LNCaP clone FGC (cell line): Measurements from ENCODE around the gene SNX32.

ENCODE experiments used
- DNase-seq: peaks from one replicate; pipeline ENCODE4 v3.0.0-alpha.2; 2011; ENCODE audit warnings: low read depth
- H3K4me3 ChIP-seq: 2 replicates; pipeline ENCODE4 v1.5.1; 2011; ENCODE audit warnings: mild to moderate bottlenecking, low read depth, low read length, control low read depth
- CTCF ChIP-seq: IDR thresholded peaks from 2 replicates; pipeline ENCODE4 v1.5.1; 2012; ENCODE audit warnings: mild to moderate bottlenecking; ENCODE audit not compliant: control insufficient read depth, insufficient read depth; ENCODE audit errors: extremely low read depth

The SNX32 gene

GRCh38 chr11:65850217-65851082, 16.7 kb downstream of the SNX32 start:
- H3K4me3 ChIP-seq: no peak overlapping the region
- no peak for DNase-seq
- TF ChIP-seq CTCF: no peak

- DNase-seq: no peak
- H3K4me3 ChIP-seq: no peak overlapping the region
- no peak for TF ChIP-seq CTCF
Observed at GRCh38 chr11:65851083-65851579, 17.4 kb downstream of the SNX32 start.

GRCh38 chr11:65851811-65852507, 18.2 kb downstream of the SNX32 start:
- no peak for DNase-seq
- no peak overlapping the region for H3K4me3 ChIP-seq
- TF ChIP-seq CTCF: no peak

- H3K4me3 ChIP-seq: no peak overlapping the region
- DNase-seq: no peak
- TF ChIP-seq CTCF: no peak
Observed at GRCh38 chr11:65852508-65853245, 18.9 kb downstream of the SNX32 start.

GRCh38 chr11:65853246-65853979, 19.6 kb downstream of the SNX32 start:
- DNase-seq: no peak
- H3K4me3 ChIP-seq: no peak overlapping the region
- no peak for TF ChIP-seq CTCF

- no peak overlapping the region for H3K4me3 ChIP-seq
- TF ChIP-seq CTCF: no peak
- no peak for DNase-seq
Observed at GRCh38 chr11:65854161-65854592, 20.4 kb downstream of the SNX32 start.
